DND-41 (cell line): ENCODE measurements around the gene MLH1.

Experiments used
- ATAC-seq: fragments of 200-7000 bp; cut with Tn5 transposase; 3 replicates; pipeline ENCODE4 v1.9.1; 2021; ENCODE audit warnings: low read depth; ENCODE audit not compliant: insufficient read depth
- DNase-seq: peaks from one replicate; pipeline ENCODE4 v3.0.0-alpha.2; 2020
- H2AFZ ChIP-seq: 2 replicates; pipeline ENCODE4 v1.6.0; 2012; ENCODE audit warnings: low read depth, low read length
- H3K27ac ChIP-seq: 2 replicates; pipeline ENCODE4 v1.5.1; 2012; ENCODE audit warnings: low read length, inconsistent platforms
- H3K27me3 ChIP-seq: fragments of 200-600 bp; sonication (generic); 2 replicates; pipeline ENCODE4 v1.6.0; 2012; ENCODE audit warnings: low read length, mild to moderate bottlenecking, inconsistent platforms; ENCODE audit not compliant: insufficient read depth, poor library complexity
- H3K36me3 ChIP-seq: 2 replicates; pipeline ENCODE4 v1.5.1; 2012; ENCODE audit warnings: low read length, inconsistent platforms; ENCODE audit not compliant: insufficient read depth
- H3K4me1 ChIP-seq: 2 replicates; pipeline ENCODE4 v1.5.1; 2012; ENCODE audit warnings: mild to moderate bottlenecking, low read length; ENCODE audit not compliant: insufficient read depth
- H3K4me2 ChIP-seq: 2 replicates; pipeline ENCODE4 v1.6.0; 2012; ENCODE audit warnings: mild to moderate bottlenecking, moderate library complexity, low read length, inconsistent platforms; ENCODE audit not compliant: insufficient read depth
- H3K4me3 ChIP-seq, 2 experiments: fragments of 200-600 bp in 1 of 2; shearing (Covaris generic) in 1 of 2; 2 replicates each; pipeline ENCODE4 v1.5.1; 2012 to 2016; ENCODE audit warnings: inconsistent platforms in 2 of 2, low read length in 2 of 2, mild to moderate bottlenecking in 2 of 2, low read depth in 1 of 2, moderate library complexity in 1 of 2
- H3K79me2 ChIP-seq: 2 replicates; pipeline ENCODE4 v1.6.0; 2012; ENCODE audit warnings: low read length, inconsistent platforms; ENCODE audit not compliant: insufficient read depth
- H3K9ac ChIP-seq: 2 replicates; pipeline ENCODE4 v1.6.0; 2012; ENCODE audit warnings: low read depth, mild to moderate bottlenecking, inconsistent platforms, low read length, moderate library complexity
- H3K9me3 ChIP-seq: 2 replicates; pipeline ENCODE4 v1.5.1; 2012; ENCODE audit warnings: low read length, moderate library complexity, mild to moderate bottlenecking, inconsistent platforms; ENCODE audit not compliant: insufficient read depth, severe bottlenecking
- H4K20me1 ChIP-seq: 2 replicates; pipeline ENCODE4 v1.6.0; 2012; ENCODE audit warnings: low read length; ENCODE audit not compliant: insufficient read depth
- EZH2 ChIP-seq: IDR thresholded peaks from 3 replicates; pipeline ENCODE4 v1.6.1; 2012; ENCODE audit warnings: borderline replicate concordance, low read depth, mild to moderate bottlenecking, moderate library complexity, low read length, inconsistent platforms; ENCODE audit not compliant: severe bottlenecking
- TF ChIP-seq, protein P1 (sequence below): IDR thresholded peaks from 2 replicates; pipeline ENCODE4 v1.5.1; 2012; ENCODE audit warnings: borderline replicate concordance, low read length, moderate library complexity, mild to moderate bottlenecking; ENCODE audit not compliant: poor library complexity, severe bottlenecking; ENCODE audit errors: extremely low read depth

The MLH1 gene

DNA sequence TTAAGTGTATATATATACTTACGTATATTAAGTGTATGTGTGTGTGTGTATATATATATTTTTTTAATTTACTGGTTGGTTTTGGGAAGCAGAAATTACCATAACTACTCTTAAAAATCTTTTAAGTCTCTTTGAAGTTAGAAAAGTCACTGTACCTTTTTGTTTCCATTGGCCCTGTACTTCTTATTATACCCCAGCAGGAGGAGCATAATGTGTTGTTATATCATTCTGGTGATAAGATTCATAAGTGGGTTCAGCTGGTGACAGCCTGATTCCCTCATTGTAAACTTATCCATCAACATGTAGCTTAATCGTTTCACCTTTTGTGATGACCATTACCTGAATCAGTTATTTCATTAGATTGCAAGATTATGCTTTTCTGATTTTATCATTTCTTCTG lies 30.8 kb downstream of the MLH1 start:
- no peak overlapping the region for H2AFZ ChIP-seq
- H4K20me1 ChIP-seq, result 0 out of 2 replicates have a peak, but pooled peaks cover 2% of the 10 kb centered on the region
- H3K4me3 ChIP-seq, result no peak overlapping the region
- H3K9me3 ChIP-seq, result no peaks in the 10 kb centered on the region
- ATAC-seq (peak; percentile 42; the same call in 1 of the 3 replicates), DNase-seq (no peak)
- H3K4me1 ChIP-seq, result no peaks in the 10 kb centered on the region
- no peaks in the 10 kb centered on the region for H3K27me3 ChIP-seq
- no peak overlapping the region for H3K4me2 ChIP-seq
- H3K27ac ChIP-seq, result no peak overlapping the region
- no peak overlapping the region for H3K9ac ChIP-seq
- TF ChIP-seq, protein P1, sequence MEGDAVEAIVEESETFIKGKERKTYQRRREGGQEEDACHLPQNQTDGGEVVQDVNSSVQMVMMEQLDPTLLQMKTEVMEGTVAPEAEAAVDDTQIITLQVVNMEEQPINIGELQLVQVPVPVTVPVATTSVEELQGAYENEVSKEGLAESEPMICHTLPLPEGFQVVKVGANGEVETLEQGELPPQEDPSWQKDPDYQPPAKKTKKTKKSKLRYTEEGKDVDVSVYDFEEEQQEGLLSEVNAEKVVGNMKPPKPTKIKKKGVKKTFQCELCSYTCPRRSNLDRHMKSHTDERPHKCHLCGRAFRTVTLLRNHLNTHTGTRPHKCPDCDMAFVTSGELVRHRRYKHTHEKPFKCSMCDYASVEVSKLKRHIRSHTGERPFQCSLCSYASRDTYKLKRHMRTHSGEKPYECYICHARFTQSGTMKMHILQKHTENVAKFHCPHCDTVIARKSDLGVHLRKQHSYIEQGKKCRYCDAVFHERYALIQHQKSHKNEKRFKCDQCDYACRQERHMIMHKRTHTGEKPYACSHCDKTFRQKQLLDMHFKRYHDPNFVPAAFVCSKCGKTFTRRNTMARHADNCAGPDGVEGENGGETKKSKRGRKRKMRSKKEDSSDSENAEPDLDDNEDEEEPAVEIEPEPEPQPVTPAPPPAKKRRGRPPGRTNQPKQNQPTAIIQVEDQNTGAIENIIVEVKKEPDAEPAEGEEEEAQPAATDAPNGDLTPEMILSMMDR, result peak; percentile 40
- no peak for TF ChIP-seq EZH2
- H3K79me2 ChIP-seq, result peaks cover 2% of the 10 kb centered on the region; the same call in 1 of the 2 replicates
- peaks cover 96% of the 10 kb centered on the region for H3K36me3 ChIP-seq

DNA sequence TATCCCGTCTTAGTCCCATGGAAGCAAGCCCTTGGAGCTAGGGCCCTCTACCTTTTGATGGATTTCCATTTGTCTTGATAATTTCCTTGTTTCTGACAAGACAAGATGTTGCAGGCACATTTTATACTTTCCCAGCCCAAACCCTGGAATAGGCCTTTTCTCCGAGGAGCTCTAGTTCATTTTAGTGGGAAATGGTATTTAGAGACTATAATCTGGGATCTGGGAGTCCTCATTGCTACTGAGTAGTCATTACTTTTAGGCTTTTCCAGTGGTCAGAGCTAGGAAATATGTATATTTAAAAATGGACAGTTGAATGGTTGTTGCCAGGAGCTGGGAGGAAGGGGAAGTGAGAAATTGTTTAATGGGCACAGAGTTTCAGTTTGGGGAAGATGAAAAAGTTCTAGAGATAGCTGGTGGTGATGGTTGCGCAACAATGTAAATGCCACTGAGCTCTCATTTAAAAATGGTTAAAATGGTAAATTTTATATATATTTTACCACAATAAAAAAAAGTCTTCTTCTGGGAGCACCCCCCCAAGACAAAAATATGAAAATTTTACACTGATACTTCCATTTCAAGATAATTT lies 31.6 kb downstream of the MLH1 start:
- Histone ChIP-seq H3K27me3 (no peaks in the 10 kb centered on the region), H3K4me1 (no peaks in the 10 kb centered on the region), H3K9ac (no peak overlapping the region), H3K4me2 (no peak overlapping the region), H3K79me2 (peaks cover 2% of the 10 kb centered on the region; the same call in 1 of the 2 replicates), H4K20me1 (0 out of 2 replicates have a peak, but pooled peaks cover 2% of the 10 kb centered on the region), H3K27ac (no peak overlapping the region), H3K4me3 (no peak overlapping the region), H2AFZ (no peak overlapping the region), H3K9me3 (no peaks in the 10 kb centered on the region), H3K36me3 (peaks cover 96% of the 10 kb centered on the region)
- no peak for DNase-seq
- TF ChIP-seq, protein P1, result no peak
- no peak for TF ChIP-seq EZH2
- no peak for ATAC-seq

DNA sequence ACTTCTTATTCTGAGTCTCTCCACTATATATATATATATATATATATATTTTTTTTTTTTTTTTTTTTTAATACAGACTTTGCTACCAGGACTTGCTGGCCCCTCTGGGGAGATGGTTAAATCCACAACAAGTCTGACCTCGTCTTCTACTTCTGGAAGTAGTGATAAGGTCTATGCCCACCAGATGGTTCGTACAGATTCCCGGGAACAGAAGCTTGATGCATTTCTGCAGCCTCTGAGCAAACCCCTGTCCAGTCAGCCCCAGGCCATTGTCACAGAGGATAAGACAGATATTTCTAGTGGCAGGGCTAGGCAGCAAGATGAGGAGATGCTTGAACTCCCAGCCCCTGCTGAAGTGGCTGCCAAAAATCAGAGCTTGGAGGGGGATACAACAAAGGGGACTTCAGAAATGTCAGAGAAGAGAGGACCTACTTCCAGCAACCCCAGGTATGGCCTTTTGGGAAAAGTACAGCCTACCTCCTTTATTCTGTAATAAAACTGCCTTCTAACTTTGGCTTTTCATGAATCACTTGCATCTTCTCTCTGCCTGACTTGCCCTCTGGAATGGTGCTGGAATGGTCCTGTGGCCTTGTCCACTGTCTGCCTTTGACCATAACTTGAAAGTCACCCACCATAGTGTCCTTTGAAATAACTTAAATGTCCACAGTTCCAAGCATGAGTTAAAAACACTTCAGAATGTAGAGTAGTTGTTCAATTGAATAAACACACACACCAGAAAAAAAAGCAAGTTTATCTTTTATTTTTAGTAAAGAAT lies 32.4 kb downstream of the MLH1 start:
- no peaks in the 10 kb centered on the region for H3K9me3 ChIP-seq
- no peak overlapping the region for H2AFZ ChIP-seq
- TF ChIP-seq, protein P1, result no peak
- no peak for TF ChIP-seq EZH2
- H3K27me3 ChIP-seq, result no peaks in the 10 kb centered on the region
- DNase-seq (no peak), ATAC-seq (no peak)
- no peak overlapping the region for H3K9ac ChIP-seq
- H3K79me2 ChIP-seq, result peaks cover 2% of the 10 kb centered on the region; the same call in 1 of the 2 replicates
- no peaks in the 10 kb centered on the region for H4K20me1 ChIP-seq
- H3K4me1 ChIP-seq, result no peaks in the 10 kb centered on the region
- H3K4me3 ChIP-seq, result no peak overlapping the region
- H3K27ac ChIP-seq, result no peak overlapping the region
- no peak overlapping the region for H3K4me2 ChIP-seq
- H3K36me3 ChIP-seq, result peaks cover 96% of the 10 kb centered on the region
